Fibroblast of lung (primary cell): Measurements from ENCODE around the gene SLC4A3. TPM values are rescaled to one million over a fixed set of nuclear protein-coding genes. Genes with fewer than 3 reads are reported as not detected.

Source experiments
- DNase-seq, 2 donors: peaks; one replicate each; pipeline versions ENCODE4 v3.0.0 to v3.0.0-alpha.2; 2010; ENCODE audit warnings: low read depth in 2 of 2
- H2AFZ ChIP-seq: 2 replicates; pipeline ENCODE4 v1.5.1; 2012; ENCODE audit warnings: low read length, control low read depth, inconsistent platforms
- H3K27ac ChIP-seq: 2 replicates; pipeline ENCODE4 v1.5.1; 2011; ENCODE audit warnings: low read length, control low read depth; ENCODE audit not compliant: insufficient read depth
- H3K27me3 ChIP-seq: 2 replicates; pipeline ENCODE4 v1.5.1; 2011; ENCODE audit warnings: mild to moderate bottlenecking, low read length; ENCODE audit not compliant: control insufficient read depth, insufficient read depth
- H3K36me3 ChIP-seq: 2 replicates; pipeline ENCODE4 v1.5.1; 2011; ENCODE audit warnings: low read length; ENCODE audit not compliant: control insufficient read depth, insufficient read depth
- H3K4me1 ChIP-seq: 2 replicates; pipeline ENCODE4 v1.5.1; 2011; ENCODE audit warnings: low read length; ENCODE audit not compliant: control insufficient read depth, insufficient read depth; ENCODE audit errors: extremely low read depth
- H3K4me2 ChIP-seq: 2 replicates; pipeline ENCODE4 v1.5.1; 2011; ENCODE audit warnings: low read length, control low read depth; ENCODE audit not compliant: insufficient read depth; ENCODE audit errors: extremely low read depth
- H3K4me3 ChIP-seq, 4 experiments: fragments of 200-600 bp in 1 of 4; sonication (generic) in 1 of 4; replicated peaks in 1 of 4; 2 replicates each; pipeline ENCODE4 v1.5.1; 2011 to 2016; ENCODE audit warnings: low read length in 4 of 4, low read depth in 3 of 4, mild to moderate bottlenecking in 3 of 4, control low read depth in 2 of 4, inconsistent platforms in 1 of 4, mixed read lengths in 1 of 4; ENCODE audit not compliant: insufficient read depth in 1 of 4; ENCODE audit errors: control extremely low read depth in 1 of 4
- H3K79me2 ChIP-seq: 2 replicates; pipeline ENCODE4 v1.5.1; 2012; ENCODE audit warnings: mild to moderate bottlenecking, low read length, inconsistent platforms; ENCODE audit not compliant: control insufficient read depth, insufficient read depth
- H3K9ac ChIP-seq: 2 replicates; pipeline ENCODE4 v1.5.1; 2011; ENCODE audit warnings: mild to moderate bottlenecking, low read length, control low read depth; ENCODE audit not compliant: insufficient read depth
- H3K9me3 ChIP-seq: 2 replicates; pipeline ENCODE4 v1.5.1; 2012; ENCODE audit warnings: low read depth, low read length; ENCODE audit not compliant: control insufficient read depth, insufficient read depth
- H4K20me1 ChIP-seq: 2 replicates; pipeline ENCODE4 v1.5.1; 2011; ENCODE audit warnings: low read length; ENCODE audit not compliant: control insufficient read depth, insufficient read depth; ENCODE audit errors: extremely low read depth
- EZH2 ChIP-seq: IDR thresholded peaks from 2 replicates; pipeline ENCODE4 v1.5.1; 2012; ENCODE audit warnings: low read length, control low read depth, mild to moderate bottlenecking; ENCODE audit errors: missing control alignments
- polyA plus RNA-seq, 2 donors: library from polyadenylated mRNA; depleted of rRNA in 1 of 2; stranded (reverse) in 1 of 2; unstranded in 1 of 2; fragments of >200 nt; gene quantifications; 2 replicates each; pipeline ENCODE4 v1.2.1, GENCODE V29; 2011 to 2012; ENCODE audit warnings: missing spikeins in 1 of 2
- total RNA-seq: library from RNA; depleted of rRNA; stranded (reverse); fragments of >200 nt; gene quantifications from 2 replicates; pipeline ENCODE4 v1.2.1, GENCODE V29; 2014
- TF ChIP-seq, protein P1 (sequence below), 2 donors: IDR thresholded peaks in 1 of 2; conservative IDR thresholded peaks in 1 of 2; 1 replicate in 1 of 2; 2 replicates in 1 of 2; pipeline ENCODE4 v1.5.1; 2011 to 2012; ENCODE audit warnings: low read length in 2 of 2, control low read depth in 1 of 2, inconsistent platforms in 1 of 2, low read depth in 1 of 2, mild to moderate bottlenecking in 1 of 2

SLC4A3 gene
- total and polyA plus RNA-seq, 2 donors (not counting 1 experiment from before 2014, with no cell fraction given), result 1.4 to 1.5 TPM

DNA sequence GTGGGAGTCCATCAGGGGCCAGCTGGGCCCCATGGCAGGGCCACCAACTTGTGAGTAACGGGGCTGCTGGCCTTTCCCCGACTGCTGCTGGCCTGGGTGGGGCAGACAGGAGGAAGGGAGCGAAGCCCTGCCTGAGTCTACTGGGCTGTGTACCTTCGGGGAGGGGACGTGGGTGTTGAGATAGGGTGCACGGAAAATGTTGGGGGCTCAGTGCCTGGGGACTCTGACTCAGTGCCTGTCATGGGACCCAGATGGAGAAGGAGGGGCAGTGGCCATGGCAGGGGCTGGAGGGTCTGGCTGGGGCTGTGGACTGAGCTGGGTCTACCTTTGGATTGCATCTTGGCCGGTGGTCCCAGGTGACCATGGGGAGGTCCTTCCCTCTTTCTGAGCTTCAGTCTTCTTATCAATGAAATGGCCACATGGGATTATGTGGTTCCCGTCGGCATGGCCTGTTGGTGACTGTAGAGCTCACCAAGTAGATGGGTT lies 4.0 kb downstream of the SLC4A3 start:
- no peaks in the 10 kb centered on the region for H3K79me2 ChIP-seq
- H2AFZ ChIP-seq, result no peak overlapping the region
- no peaks in the 10 kb centered on the region for H4K20me1 ChIP-seq
- H3K4me3 ChIP-seq, result no peak overlapping the region
- no peak for DNase-seq
- no peak overlapping the region for H3K9ac ChIP-seq
- H3K9me3 ChIP-seq, result no peaks in the 10 kb centered on the region
- H3K27ac ChIP-seq, result no peak overlapping the region
- H3K4me2 ChIP-seq, result no peak overlapping the region
- TF ChIP-seq, protein P1, sequence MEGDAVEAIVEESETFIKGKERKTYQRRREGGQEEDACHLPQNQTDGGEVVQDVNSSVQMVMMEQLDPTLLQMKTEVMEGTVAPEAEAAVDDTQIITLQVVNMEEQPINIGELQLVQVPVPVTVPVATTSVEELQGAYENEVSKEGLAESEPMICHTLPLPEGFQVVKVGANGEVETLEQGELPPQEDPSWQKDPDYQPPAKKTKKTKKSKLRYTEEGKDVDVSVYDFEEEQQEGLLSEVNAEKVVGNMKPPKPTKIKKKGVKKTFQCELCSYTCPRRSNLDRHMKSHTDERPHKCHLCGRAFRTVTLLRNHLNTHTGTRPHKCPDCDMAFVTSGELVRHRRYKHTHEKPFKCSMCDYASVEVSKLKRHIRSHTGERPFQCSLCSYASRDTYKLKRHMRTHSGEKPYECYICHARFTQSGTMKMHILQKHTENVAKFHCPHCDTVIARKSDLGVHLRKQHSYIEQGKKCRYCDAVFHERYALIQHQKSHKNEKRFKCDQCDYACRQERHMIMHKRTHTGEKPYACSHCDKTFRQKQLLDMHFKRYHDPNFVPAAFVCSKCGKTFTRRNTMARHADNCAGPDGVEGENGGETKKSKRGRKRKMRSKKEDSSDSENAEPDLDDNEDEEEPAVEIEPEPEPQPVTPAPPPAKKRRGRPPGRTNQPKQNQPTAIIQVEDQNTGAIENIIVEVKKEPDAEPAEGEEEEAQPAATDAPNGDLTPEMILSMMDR (conservative IDR thresholded peaks at IDR 0.05 in 1 of 2, IDR thresholded peaks at IDR 0.05 in 1 of 2; ENCODE audit: low read depth in 1 of 2, low read length in 2 of 2), result no peak
- no peak for TF ChIP-seq EZH2
- no peaks in the 10 kb centered on the region for H3K36me3 ChIP-seq
- H3K4me1 ChIP-seq, result no peaks in the 10 kb centered on the region
- peaks cover 5% of the 10 kb centered on the region for H3K27me3 ChIP-seq

DNA sequence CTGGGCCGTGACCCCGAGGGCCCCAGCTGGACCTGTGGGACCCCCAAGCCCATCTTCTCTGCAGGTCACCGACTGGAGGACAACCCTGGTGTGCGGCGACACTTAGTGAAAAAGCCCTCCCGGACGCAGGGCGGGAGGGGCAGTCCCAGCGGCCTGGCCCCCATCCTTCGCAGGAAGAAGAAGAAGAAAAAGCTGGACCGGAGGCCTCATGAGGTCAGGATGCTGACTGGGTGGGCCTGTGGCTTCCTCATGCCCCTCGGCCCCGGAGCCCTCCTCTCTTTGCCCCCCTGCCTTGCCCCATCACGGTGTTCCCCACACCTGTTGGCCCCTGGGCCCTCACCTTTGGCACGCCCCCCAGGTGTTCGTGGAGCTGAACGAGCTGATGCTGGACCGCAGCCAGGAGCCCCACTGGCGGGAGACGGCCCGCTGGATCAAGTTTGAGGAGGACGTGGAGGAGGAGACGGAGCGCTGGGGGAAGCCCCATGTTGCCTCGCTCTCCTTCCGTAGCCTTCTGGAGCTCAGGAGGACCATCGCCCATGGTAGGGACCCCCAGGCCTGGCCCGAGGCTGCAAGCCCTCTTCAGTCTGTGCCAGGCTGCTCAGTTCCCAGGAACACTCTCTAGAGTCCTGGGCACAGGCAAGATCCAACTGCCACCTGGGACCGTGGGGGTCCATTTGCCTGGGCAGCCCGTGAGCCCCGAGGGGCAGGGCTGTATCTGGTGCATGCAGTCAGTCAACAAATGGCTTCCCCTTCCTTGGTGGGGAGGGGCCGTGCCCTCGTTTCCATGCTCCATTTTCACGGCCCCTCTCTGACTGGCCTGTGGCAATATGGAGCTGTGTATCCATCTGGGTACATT lies 4.7 kb downstream of the SLC4A3 start:
- Histone ChIP-seq H3K4me3 (no peak overlapping the region), H3K4me2 (no peak overlapping the region), H3K27ac (no peak overlapping the region), H3K27me3 (peaks cover under 1% of the 10 kb centered on the region), H3K36me3 (no peaks in the 10 kb centered on the region), H3K9me3 (no peaks in the 10 kb centered on the region), H2AFZ (no peak overlapping the region), H3K9ac (no peak overlapping the region), H3K4me1 (no peaks in the 10 kb centered on the region), H3K79me2 (no peaks in the 10 kb centered on the region), H4K20me1 (no peaks in the 10 kb centered on the region)
- no peak for DNase-seq
- TF ChIP-seq EZH2, result no peak
- TF ChIP-seq, protein P1 (conservative IDR thresholded peaks at IDR 0.05 in 1 of 2, IDR thresholded peaks at IDR 0.05 in 1 of 2; ENCODE audit: low read depth in 1 of 2, low read length in 2 of 2), result no peak

DNA sequence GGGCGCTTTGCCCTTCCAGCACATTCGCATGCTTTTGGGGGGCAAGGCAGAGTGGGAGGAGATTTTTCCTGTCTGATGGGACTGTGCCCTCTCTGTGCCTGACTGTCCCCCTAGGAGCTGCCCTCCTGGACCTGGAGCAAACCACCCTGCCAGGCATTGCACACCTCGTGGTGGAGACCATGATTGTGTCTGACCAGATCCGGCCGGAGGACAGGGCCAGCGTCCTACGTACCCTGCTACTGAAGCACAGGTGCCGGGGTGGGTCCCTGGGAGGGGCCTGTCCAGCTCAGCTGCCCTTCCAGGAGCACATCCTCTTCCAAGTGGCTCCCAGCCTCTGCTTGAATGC lies 5.3 kb downstream of the SLC4A3 start:
- H3K27me3 ChIP-seq, result no peaks in the 10 kb centered on the region
- H4K20me1 ChIP-seq, result no peaks in the 10 kb centered on the region
- H3K27ac ChIP-seq, result no peak overlapping the region
- DNase-seq, result no peak
- H3K4me2 ChIP-seq, result no peak overlapping the region
- no peaks in the 10 kb centered on the region for H3K9me3 ChIP-seq
- no peaks in the 10 kb centered on the region for H3K79me2 ChIP-seq
- no peak overlapping the region for H3K4me3 ChIP-seq
- no peak overlapping the region for H2AFZ ChIP-seq
- H3K9ac ChIP-seq, result no peak overlapping the region
- no peak for TF ChIP-seq EZH2
- TF ChIP-seq, protein P1 (conservative IDR thresholded peaks at IDR 0.05 in 1 of 2, IDR thresholded peaks at IDR 0.05 in 1 of 2; ENCODE audit: low read depth in 1 of 2, low read length in 2 of 2), result no peak
- H3K36me3 ChIP-seq, result no peaks in the 10 kb centered on the region
- no peaks in the 10 kb centered on the region for H3K4me1 ChIP-seq
